Smooth muscle cell (in vitro differentiated cells): ENCODE data around the gene PLB1. TPM values are rescaled to one million over a fixed set of nuclear protein-coding genes. Genes with fewer than 3 reads are reported as not detected.

Experiments used
- DNase-seq: peaks from one replicate; lab custom pipeline; 2025; ENCODE audit not compliant: unreplicated experiment; lab: John Stamatoyannopoulos, UW
- H2AFZ ChIP-seq: fragments of 200-600 bp; sonication (generic); 2 replicates; pipeline ENCODE4 v1.6.0; 2016; ENCODE audit warnings: antibody characterized with exemption, low read depth, mild to moderate bottlenecking
- H3F3A ChIP-seq: fragments of 200-600 bp; sonication (generic); 2 replicates; pipeline ENCODE4 v1.6.0; 2017; ENCODE audit warnings: antibody characterized with exemption, low read depth
- H3K27ac ChIP-seq: fragments of 200-600 bp; sonication (generic); 2 replicates; pipeline ENCODE4 v1.5.1; 2016; ENCODE audit warnings: low read depth, mild to moderate bottlenecking
- H3K27me3 ChIP-seq: fragments of 200-600 bp; sonication (generic); 2 replicates; pipeline ENCODE4 v1.6.1; 2016; ENCODE audit warnings: low read depth, mild to moderate bottlenecking
- H3K36me3 ChIP-seq: fragments of 200-600 bp; sonication (generic); 2 replicates; pipeline ENCODE4 v1.5.1; 2016; ENCODE audit warnings: low read depth
- H3K4me1 ChIP-seq: fragments of 200-600 bp; sonication (generic); 2 replicates; pipeline ENCODE4 v1.5.1; 2016; ENCODE audit warnings: low read depth
- H3K4me2 ChIP-seq: fragments of 200-600 bp; sonication (generic); 2 replicates; pipeline ENCODE4 v1.6.0; 2016; ENCODE audit warnings: mild to moderate bottlenecking
- H3K4me3 ChIP-seq: fragments of 200-600 bp; sonication (generic); 2 replicates; pipeline ENCODE4 v1.5.1; 2016; ENCODE audit warnings: mild to moderate bottlenecking
- H3K79me2 ChIP-seq: fragments of 200-600 bp; sonication (generic); 2 replicates; pipeline ENCODE4 v1.6.0; 2016; ENCODE audit warnings: low read depth, mild to moderate bottlenecking
- H3K9ac ChIP-seq: fragments of 200-600 bp; sonication (generic); 2 replicates; pipeline ENCODE4 v1.6.0; 2016; ENCODE audit warnings: low read depth
- H3K9me3 ChIP-seq: fragments of 200-600 bp; sonication (generic); replicated peaks from 2 replicates; pipeline ENCODE4 v1.5.1; 2016; ENCODE audit warnings: low read depth
- H4K20me1 ChIP-seq: fragments of 200-600 bp; sonication (generic); 2 replicates; pipeline ENCODE4 v1.6.0; 2016; ENCODE audit warnings: low read depth
- CTCF ChIP-seq: fragments of 200-600 bp; sonication (generic); IDR thresholded peaks from 2 replicates; pipeline ENCODE4 v1.5.1; 2017; ENCODE audit warnings: borderline replicate concordance, mild to moderate bottlenecking, antibody characterized with exemption; ENCODE audit not compliant: insufficient read depth, poor library complexity, severe bottlenecking
- WGBS: methylation state at CpG from one replicate; pipeline ENCODE4 v1.1.7; 2016; ENCODE audit warnings: low lambda C conversion rate; 5-methylcytosine and 5-hydroxymethylcytosine counted together
- polyA plus RNA-seq: library from polyadenylated mRNA; unstranded; fragments of >200 nt; fragmentation: Nextera tagmentation; extraction: Ambion mirVana; gene quantifications from 2 replicates; pipeline ENCODE4 v1.2.1, GENCODE V29; 2016
- total RNA-seq: library from RNA; depleted of rRNA; stranded (reverse); fragments of >200 nt; gene quantifications from 2 replicates; pipeline ENCODE4 v1.2.3, GENCODE V29; 2014

Gene PLB1
- total and polyA plus RNA-seq, 2 experiments from 2014 or later: 0.75 to 8.7 TPM

- Histone ChIP-seq H3K79me2 (no peaks in the 10 kb centered on the region), H2AFZ (no peak overlapping the region), H3K4me2 (no peak overlapping the region), H3K36me3 (no peaks in the 10 kb centered on the region), H4K20me1 (no peaks in the 10 kb centered on the region), H3K9ac (no peak overlapping the region), H3F3A (no peaks in the 10 kb centered on the region), H3K4me3 (no peak overlapping the region), H3K27ac (no peak overlapping the region), H3K27me3 (no peaks in the 10 kb centered on the region), H3K4me1 (peaks cover 18% of the 10 kb centered on the region), H3K9me3 (no peaks in the 10 kb centered on the region)
- WGBS: 84% methylated on average over 7 of the region's 7 CpGs
- TF ChIP-seq CTCF: no peak
- no peak for DNase-seq
Observed at GRCh38 chr2:28687640-28688385, 192.0 kb downstream of the PLB1 start.

GRCh38 chr2:28688818-28689217 lies 193.0 kb downstream of the PLB1 start:
- Histone ChIP-seq H3K9ac (no peak overlapping the region), H3K4me1 (peaks cover 9% of the 10 kb centered on the region), H3K36me3 (no peaks in the 10 kb centered on the region), H3K79me2 (no peaks in the 10 kb centered on the region), H3K4me2 (no peak overlapping the region), H2AFZ (no peak overlapping the region), H3K4me3 (no peak overlapping the region), H3K27ac (no peak overlapping the region), H3F3A (no peaks in the 10 kb centered on the region), H4K20me1 (no peaks in the 10 kb centered on the region), H3K9me3 (no peaks in the 10 kb centered on the region), H3K27me3 (no peaks in the 10 kb centered on the region)
- no peak for TF ChIP-seq CTCF
- WGBS: 71% methylated on average over 2 of the region's 2 CpGs
- no peak for DNase-seq

GRCh38 chr2:28689771-28690170 lies 193.9 kb downstream of the PLB1 start:
- H3K4me3 ChIP-seq: no peak overlapping the region
- H3K9ac ChIP-seq: no peak overlapping the region
- no peaks in the 10 kb centered on the region for H3K9me3 ChIP-seq
- no peaks in the 10 kb centered on the region for H4K20me1 ChIP-seq
- no peaks in the 10 kb centered on the region for H3F3A ChIP-seq
- H3K36me3 ChIP-seq: no peaks in the 10 kb centered on the region
- no peak for TF ChIP-seq CTCF
- no peak for DNase-seq
- WGBS: 87% methylated on average over 2 of the region's 2 CpGs
- peaks cover 4% of the 10 kb centered on the region for H3K4me1 ChIP-seq
- H3K4me2 ChIP-seq: no peak overlapping the region
- H3K79me2 ChIP-seq: no peaks in the 10 kb centered on the region
- H2AFZ ChIP-seq: no peak overlapping the region
- H3K27ac ChIP-seq: no peak overlapping the region
- H3K27me3 ChIP-seq: no peaks in the 10 kb centered on the region

- peaks cover 4% of the 10 kb centered on the region for H3K4me1 ChIP-seq
- no peaks in the 10 kb centered on the region for H3K27me3 ChIP-seq
- 100% methylated on average over 3 of the region's 3 CpGs for WGBS
- no peak overlapping the region for H2AFZ ChIP-seq
- H4K20me1 ChIP-seq: no peaks in the 10 kb centered on the region
- no peak overlapping the region for H3K4me2 ChIP-seq
- H3K27ac ChIP-seq: no peak overlapping the region
- H3K4me3 ChIP-seq: no peak overlapping the region
- TF ChIP-seq CTCF: no peak
- no peak for DNase-seq
- no peaks in the 10 kb centered on the region for H3K9me3 ChIP-seq
- no peak overlapping the region for H3K9ac ChIP-seq
- no peaks in the 10 kb centered on the region for H3K36me3 ChIP-seq
- H3K79me2 ChIP-seq: no peaks in the 10 kb centered on the region
- no peaks in the 10 kb centered on the region for H3F3A ChIP-seq
Observed at GRCh38 chr2:28692411-28692810, 196.6 kb downstream of the PLB1 start.
